ENCODE data around the gene STAG1. TPM values are rescaled to one million over a fixed set of nuclear protein-coding genes. Genes with fewer than 3 reads are reported as not detected.
"Not testable (repeated sequence)": the region's sequence is repeated elsewhere in the genome, so short reads cannot be mapped to it uniquely, and the experiment has no call there.

The STAG1 gene
- total RNA-seq, 1 experiment from 2014 or later = 12.3 TPM

DNA sequence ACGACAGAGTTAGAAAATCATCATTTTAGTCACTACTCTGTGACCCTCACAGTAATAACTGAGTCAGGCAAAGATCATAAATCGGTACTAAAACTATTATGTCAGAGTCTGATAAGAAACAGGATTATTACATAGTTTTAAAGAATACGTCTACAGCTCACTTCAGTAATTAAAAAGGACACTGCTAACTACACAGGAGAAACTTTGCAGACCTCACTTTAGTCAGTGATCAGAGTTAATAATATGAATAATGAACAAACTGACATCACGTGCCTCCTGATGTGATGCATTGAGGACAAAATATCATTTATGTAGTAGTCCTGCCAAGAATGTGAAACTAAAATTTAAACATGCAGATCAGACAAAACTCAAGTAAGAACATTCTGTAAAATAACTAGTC lies 339.9 kb downstream of the STAG1 start:
- DNase-seq (ENCODE audit: low spot score) = no peak

- DNase-seq (ENCODE audit: low spot score) = no peak
Measured at GRCh38 chr3:136409549-136409948, 342.6 kb downstream of the STAG1 start.

DNA sequence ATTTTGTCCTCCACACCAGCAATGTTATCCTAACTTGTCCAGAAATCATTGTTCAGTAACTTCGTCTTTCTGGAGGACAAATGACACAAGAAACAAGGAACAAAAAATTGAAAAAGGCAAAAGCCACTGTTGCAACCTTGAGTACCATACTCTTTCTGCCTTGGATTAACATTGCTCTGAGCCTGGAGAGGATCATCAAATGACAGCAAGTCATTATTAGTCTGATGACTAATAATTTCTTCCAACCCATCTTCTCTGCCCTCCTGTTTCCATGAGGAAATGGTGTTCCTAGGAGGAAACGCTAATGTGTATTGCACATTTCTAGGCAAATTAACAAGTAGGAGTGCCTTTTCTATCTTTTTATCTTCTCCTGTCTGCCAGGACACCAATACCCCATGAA lies 348.1 kb downstream of the STAG1 start:
- no peak for DNase-seq (ENCODE audit: low spot score)

- no peak for DNase-seq (ENCODE audit: low spot score)
Measured at GRCh38 chr3:136396916-136397315, 355.3 kb downstream of the STAG1 start.

DNA sequence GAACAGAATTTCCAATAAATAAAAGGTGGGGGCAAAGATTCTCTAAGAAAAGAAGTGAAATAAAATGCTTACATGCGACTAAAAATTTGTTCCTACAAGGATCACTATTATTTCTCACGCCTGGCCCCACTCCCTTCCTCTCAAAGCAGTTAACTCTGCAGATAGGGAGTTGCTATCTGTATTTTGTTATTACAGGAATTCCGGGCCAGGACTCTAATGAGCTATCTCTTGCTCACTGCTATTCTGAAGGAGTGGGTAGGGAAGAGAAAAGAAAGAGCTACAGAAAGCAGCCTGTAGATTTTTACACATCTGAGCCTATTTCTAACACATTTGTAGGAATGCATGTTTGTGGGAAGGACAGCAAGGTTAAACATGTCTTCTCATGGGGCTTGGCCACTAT lies 361.6 kb downstream of the STAG1 start:
- DNase-seq (ENCODE audit: low spot score) = no peak

- DNase-seq (ENCODE audit: low spot score) = no peak
Measured at GRCh38 chr3:136387031-136387430, 365.1 kb downstream of the STAG1 start.

DNA sequence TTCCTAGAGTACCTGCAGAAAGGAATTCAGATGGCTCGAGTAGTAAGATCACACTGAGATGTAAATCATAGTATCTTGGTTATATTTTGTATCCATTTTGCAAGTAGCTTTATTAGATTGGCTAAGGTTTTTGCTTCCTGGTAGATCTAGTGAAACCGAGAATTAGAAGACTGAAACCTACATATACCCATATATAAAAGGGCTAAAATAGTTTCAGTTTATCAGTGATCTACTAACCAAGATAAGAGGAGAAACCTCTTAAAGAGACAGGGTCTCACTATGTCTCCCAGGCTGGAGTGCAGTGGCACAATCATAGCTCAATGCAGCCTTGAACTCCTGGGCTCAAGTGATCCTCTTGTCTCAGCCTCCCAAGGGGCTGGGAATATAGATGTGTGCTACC lies 366.7 kb downstream of the STAG1 start:
- DNase-seq (ENCODE audit: low spot score) = no peak

DNA sequence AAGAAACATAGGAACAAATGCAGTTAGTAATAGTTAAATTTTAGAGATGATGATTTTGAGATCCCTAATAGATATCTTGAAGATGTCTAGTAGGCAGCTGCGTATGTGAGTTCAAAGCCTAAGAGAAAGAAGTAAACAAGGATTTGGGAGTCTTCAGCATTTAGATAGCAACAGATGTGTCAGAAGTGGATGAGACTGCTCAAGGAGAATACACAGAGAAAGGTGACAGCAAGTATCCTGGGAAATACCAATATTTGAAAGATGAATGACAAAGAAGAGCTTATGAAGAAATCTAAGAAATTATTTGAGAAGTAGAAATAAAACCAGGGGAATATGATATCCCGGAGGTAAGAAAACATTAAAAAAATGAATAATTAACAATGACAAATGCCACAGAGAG lies 371.1 kb downstream of the STAG1 start:
- DNase-seq (ENCODE audit: low spot score) = no peak

- DNase-seq (ENCODE audit: low spot score) = no peak
Measured at GRCh38 chr3:136380530-136380929, 371.6 kb downstream of the STAG1 start.

GRCh38 chr3:136378011-136378410 lies 374.2 kb downstream of the STAG1 start:
- no peak for DNase-seq (ENCODE audit: low spot score)

DNA sequence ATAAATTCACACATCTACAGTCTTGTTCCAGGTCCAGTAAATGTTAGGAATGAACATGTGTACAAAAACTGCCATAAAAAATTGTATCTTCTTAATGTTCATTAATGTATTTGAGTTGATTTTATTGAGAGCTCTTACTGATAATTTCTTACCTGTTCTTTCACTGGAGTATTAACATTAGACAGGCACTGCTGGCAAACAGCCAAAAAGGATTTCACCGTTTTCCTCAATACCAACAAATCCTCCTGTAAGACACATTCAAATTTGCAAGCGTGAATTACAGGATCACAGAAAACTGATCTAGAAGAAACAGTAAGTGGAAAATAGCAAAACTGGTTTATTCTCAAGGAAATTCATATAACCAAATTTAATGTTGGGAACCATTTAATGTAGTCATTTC lies 374.7 kb downstream of the STAG1 start:
- peak; percentile 16 for DNase-seq (ENCODE audit: low spot score)

GRCh38 chr3:136375800-136376199 lies 376.4 kb downstream of the STAG1 start:
- DNase-seq (ENCODE audit: low spot score) = not testable (repeated sequence)

- no peak for DNase-seq (ENCODE audit: low spot score)
Measured at GRCh38 chr3:136366289-136366688, 385.9 kb downstream of the STAG1 start.

DNA sequence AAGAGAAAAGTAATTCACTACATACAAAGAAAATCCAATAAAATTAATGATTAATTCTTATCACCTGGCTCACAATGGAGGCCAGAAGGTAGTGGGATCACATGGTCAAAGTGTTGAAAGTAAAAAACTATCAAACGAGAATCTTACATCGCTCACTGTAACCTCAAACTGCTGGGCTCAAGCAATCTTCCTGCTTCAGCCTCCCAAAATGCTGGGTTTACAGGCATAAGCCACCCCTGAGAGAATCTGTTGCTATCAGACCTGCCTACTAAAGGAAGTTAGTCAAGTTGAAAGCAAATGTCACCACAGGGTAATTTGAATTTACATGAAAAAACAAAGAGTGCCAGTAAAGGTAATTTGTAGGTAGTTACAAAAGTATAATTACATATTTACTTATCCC lies 398.7 kb downstream of the STAG1 start:
- no peak for DNase-seq (ENCODE audit: low spot score)

DNA sequence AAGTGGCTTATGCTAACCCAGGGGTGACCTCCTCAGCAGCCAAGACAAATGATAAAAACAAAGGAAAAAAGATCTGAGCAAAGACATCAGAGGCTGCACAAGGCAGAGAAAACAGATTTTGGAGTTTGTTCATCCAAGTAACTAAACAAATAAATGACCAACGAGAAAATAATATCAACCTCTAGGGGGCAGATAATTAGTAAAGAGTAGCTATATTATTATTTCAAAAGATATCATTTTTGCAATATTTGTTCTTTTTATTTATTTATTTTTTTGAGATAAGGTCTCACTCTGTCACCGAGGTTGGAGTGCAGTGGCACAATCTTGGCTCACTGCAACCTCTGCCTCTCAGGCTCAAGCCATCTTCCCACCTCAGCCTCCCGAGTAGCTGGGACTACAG lies 400.3 kb downstream of the STAG1 start:
- peak; percentile 6 for DNase-seq (ENCODE audit: low spot score)

- no peak for DNase-seq (ENCODE audit: low spot score)
Measured at GRCh38 chr3:136351351-136351750, 400.8 kb downstream of the STAG1 start.

GRCh38 chr3:136350557-136350956 lies 401.6 kb downstream of the STAG1 start:
- no peak for DNase-seq (ENCODE audit: low spot score)

- no peak for DNase-seq (ENCODE audit: low spot score)
Measured at GRCh38 chr3:136350132-136350531, 402.0 kb downstream of the STAG1 start.

DNA sequence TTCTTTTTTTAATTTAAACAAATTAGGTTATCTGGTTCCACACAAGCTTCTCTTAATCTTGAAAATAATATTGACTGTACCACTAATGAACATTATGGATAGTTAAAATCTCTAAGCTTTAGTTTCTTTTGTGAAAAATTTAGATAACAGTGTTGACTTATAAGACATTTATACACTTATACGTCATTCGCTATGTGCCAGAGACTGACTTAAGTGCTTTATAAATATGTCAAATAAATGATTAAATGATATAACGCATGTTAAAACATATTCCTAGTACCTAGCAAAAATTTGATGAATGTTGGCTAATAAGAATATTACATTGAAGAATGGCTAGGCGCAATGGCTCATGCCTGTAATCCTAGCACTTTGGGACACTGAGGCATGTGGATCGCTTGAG lies 405.7 kb downstream of the STAG1 start:
- DNase-seq (ENCODE audit: low spot score) = no peak

DNA sequence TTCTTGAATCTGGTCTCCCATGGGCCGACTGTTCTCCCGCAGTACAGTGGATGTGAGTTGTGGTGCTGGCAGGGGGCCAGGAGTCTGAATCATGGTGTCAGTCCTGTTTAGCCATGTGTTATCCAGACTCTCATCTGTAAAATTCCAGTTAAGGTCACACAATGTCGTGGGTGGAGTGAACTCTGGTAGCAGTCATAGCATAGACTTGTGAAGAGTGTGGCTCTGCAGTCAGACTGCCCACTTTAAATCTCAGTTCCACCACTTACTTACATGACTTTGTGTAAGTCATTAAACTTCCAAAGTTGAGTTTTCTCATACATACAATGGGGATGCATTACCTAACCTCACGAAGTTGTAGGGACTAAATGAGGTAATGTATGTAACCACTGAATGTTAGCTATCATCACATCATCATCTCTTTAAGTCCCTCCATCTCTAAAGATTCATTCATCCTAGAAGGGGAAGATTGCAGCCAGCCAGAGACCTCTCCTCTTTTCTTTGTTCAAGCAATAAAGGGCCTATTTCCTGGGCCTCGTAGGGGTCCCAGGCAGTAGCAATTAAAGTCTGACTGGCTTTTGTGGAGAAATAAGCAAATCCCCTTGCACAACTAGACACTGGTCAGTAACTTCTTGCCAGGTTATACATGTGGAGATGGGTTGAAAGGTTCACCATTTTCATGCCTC lies 408.2 kb downstream of the STAG1 start:
- DNase-seq (ENCODE audit: low spot score) = peak; percentile 96

DNA sequence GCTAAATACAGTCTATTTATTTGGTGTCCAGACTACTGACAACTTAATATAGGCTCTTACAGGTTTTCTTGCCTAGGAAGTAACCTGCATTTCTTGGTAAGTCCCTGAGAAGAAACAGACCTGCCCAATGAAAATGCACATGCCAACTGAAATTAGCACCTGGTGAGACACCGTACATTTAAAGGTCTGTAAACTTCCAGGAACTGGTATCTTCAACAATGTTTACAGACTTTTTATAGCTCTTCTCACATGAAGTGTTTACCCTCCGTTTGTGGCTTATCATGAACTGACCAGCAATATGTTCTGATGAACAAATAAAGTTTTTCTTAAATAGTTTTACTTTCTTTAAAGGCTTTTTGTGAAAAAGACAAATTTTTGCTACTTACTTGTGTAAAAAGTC lies 408.7 kb downstream of the STAG1 start:
- no peak for DNase-seq (ENCODE audit: low spot score)

DNA sequence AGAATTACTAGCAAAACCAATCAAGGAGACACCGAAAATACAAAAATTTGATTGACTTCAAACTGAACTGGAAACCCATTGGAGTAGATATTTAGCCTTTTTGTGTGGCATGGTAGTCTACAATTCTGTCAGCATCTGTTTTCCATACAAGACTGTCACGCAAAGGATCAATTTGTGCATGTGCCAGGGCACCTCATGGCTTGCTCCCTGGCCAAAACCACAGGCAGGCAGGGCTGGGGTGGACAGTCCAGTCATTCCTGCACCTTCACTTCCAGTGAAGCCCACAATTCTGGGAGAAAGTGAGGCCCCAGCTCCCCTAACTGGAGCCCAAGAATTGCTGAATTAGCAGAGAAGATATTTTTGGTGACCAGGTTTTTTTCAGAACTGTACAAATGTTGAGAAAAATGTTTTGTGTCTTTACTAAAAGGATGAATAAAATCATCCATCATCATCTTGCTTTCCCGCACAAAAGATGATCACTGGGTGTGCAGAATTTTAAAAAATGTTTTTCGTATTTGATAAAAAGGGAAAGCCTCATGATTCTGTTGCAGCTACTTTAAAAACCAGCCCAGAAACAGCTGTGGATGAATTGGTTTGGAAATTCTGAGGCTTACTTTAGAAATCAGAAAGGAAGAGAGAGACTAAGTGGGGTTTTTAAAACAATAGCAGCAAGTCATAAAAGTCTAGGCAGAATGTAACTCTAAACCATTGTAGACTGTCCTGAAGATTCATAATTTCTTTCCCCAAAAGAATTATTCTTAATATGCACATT lies 415.7 kb downstream of the STAG1 start:
- no peak for DNase-seq (ENCODE audit: low spot score)

- not testable (repeated sequence) for DNase-seq (ENCODE audit: low spot score)
Measured at GRCh38 chr3:136334726-136335125, 417.5 kb downstream of the STAG1 start.

Data from HT-29 (cell line).